ENCODE data around the gene CSNK2A2.
A peak's percentile ranks its signal among the peaks of the same experiment; 100 is the strongest.

The CSNK2A2 gene

DNA sequence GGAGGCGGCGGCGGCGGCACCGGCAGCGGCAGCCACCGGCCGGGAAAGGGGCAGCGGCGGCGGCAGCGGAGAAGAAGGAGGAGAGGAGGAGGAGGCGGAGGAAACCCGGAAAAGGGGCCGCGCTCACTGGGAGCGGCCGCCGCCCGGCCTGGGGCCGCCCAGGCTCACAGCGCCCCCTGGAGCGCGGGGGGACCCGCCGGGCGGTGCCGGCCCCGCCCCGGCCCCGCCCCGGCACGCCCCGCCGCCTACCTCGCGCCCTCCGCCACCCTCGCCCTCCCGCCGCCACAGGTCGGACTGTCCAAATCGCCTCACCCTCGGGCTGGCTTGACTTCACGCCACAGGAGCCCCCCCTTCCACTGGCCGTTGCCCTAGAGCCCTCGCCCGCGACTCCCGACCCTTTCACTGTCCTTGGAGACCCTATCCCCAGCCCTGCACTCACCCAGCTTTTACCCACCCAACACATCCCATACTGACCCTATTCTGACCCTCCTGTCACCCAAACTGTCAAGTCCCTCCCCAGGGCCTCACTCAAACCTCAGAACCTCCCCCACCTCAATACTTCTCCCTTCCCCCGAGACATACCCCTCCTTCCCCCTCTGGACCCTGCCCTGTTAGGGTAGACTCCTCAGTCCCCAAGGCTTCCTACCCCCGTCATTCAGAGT is at the start of gene CSNK2A2:
Gene CSNK2A2 (minus strand): TSS at position 85 of the 662 bp plus-strand sequence. CDS start 370 bp downstream, outside the sequence.
- peak; percentile 80 for DNase-seq

DNA sequence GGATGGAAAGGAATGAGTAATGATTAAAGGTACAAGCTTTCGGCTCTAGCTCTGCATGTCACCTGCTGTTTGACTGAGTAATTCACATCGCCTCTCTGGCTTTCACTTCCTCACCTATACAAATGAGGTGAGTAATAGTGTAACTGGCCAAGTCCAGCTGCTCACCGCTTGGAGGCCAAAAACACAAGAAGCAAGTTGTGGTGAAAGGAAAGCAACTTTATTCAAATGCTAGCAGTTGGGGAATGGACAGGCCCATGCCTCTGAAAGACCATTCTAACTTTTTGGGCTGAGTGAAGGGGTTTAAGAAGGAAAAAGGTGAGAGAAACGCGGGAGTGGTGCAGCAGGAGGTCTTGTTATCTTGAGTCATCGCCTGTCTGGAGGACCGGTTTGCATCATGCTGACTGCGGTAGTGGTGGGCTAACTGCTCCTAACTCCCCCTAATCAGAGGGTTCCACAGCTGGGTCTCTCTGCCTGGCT is 45.7 kb upstream of the CSNK2A2 start:
- DNase-seq = no peak

DNA sequence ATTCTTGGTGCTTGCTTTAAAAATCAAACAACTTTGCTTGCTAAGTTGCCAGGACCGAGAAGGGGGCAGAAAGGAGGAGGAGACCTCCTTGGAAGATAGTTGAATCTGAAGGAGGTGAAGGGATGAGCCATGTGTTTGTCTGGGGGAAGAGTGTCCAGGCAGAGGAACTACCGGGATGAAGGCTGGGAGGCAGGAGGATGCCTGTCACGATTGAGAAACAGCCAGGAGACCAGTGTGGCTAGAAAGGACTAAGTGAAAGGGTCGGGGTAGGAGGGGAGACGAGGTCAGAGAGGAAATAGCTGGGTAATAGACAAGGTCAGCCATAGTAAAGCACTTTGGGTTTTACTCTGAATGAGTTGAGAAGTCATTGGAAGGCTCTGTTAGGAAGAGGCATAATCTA is 38.9 kb upstream of the CSNK2A2 start:
- DNase-seq = no peak

DNA sequence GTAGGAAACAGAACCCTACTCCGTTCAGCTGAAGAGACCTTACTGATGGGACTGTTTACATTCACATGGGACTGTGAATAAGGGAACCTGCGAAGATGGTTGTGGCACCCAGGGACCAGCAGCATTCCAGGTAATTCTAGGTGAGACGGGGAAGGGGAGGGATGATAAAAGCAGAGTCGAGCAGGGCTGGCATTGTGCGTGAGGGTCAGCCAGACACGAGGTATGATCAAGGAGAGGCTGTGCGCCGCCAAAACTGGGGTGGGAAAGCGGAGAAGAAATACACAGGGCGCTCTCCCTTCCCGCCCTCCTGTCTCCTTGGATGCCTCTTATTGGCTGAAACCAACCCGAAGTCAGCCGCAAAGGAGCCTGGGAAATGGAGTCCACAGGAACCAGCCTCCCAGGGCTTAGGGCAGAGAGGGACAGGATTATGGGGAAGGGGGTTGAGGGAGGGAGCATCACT is 38.4 kb upstream of the CSNK2A2 start:
- DNase-seq = peak; percentile 67

DNA sequence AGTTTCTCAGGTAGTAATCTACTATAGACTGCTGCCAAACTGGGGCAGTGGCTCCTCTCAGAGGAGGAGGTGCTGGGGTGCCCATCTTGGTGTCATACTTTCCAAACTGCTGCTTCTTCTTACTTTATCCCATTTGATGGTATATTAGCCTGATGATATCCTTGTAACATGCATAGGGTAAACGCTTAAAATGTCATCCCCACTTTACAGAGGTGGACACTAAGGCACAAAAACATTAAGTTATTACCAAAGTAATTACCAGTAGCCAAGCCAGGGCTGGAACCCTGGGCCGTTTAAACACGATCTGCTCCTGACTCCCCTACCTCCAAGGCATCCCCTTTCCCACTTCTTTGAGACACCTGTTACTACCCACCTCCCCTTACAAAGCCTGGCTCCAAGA is 37.8 kb upstream of the CSNK2A2 start:
- DNase-seq = no peak

DNA sequence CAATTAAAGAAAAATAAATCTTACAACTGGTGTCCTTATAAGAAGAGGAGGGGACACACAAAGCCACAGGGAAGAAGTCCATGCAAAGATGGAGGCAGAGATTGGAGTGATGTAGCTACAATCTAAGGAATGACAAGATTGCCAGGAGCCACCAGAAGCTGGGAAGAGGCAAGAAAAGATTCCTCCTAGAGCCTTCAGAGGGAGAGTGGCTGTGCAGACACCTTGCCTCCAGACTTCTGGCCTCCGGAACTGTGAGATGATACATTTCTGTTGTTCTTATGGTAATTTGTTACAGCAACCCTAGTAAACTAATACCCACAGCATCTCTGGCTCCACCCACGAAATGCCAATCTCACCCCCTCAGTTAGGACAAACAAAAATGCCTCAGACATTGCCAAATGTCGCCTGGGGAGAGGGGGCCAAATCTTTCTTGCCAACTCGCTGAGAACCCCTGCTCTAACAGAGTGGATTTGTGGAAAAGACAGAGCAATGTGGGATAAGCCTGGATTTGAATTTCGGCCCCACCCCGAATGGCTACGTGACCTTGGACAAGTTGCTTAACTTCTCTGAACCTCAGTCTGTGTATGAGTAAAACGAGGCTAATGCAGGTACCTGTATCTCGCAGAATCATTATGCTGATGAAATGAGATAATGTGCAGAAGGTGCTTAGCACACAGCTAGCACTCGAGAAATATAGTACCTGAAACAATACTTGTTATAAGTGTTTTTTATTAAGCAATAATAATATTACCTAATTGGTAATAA is 37.1 kb upstream of the CSNK2A2 start:
- no peak for DNase-seq

DNA sequence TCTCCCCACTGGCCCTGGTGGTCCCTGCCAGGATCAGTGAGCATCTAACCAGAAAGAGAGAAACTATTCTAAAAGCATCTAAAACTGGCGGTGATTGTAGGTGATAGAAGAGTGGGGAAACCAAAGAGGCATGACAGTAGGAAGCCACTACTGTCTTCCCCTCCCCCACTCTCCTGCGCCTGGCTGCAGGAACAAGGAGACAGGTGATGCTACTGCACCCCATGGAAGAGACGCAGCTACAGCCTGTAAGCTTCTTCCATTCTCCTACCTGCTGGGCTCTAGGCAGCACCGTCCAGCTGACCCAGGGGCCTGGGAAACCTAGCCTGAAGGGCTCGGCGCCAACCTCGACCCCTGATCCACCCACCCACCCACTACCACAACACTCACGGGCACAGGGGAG is 32.4 kb upstream of the CSNK2A2 start:
- no peak for DNase-seq

DNA sequence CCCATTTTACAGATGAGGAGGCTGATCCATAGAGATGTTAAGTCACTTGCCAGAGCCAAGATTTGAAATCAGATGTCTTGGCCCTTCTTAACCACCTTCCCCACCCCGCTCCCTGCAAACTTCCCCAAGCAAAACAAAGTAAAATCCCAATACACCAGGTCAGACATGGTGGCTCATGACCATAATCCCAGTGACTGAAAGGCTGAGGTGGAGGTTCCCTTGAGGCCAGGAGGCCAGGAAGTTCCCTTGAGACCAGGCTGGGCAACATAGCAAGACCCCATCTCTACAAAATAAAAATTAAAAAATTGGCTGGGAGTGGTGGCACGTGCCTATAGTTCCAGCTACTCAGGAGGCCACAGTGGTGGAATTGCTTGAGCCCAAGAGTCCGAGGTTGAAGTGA is 28.9 kb upstream of the CSNK2A2 start:
- no peak for DNase-seq

DNA sequence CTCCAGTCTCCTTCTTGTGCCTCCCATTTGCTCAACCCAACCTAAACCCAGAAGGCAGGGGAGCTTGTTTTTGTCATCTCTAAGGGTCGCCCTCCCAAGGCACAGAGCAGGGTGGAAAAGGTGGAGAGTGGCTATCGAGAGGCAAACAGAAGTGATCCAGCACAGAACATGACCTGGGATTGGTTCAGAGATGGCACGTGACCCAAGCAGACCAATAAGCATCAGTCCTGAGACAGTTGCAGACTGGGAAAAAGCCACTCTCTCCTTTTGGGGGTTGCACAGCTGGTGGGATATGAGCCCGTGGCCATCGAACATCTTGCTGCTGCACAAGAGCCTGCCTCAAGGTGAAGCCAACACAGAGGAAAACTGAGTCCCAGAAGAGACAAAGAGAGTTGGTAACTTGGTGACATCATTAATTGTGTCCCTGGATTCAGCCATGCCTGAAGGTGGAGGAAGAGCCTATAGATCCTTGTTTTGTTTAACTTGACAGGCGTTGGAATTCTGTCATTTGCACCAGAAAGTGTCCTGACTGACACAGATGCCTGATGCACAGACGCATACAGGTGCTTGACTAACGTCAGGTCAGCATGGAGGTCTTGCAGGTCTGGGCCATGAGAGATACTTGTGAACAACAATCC is 28.2 kb upstream of the CSNK2A2 start:
- DNase-seq = no peak

DNA sequence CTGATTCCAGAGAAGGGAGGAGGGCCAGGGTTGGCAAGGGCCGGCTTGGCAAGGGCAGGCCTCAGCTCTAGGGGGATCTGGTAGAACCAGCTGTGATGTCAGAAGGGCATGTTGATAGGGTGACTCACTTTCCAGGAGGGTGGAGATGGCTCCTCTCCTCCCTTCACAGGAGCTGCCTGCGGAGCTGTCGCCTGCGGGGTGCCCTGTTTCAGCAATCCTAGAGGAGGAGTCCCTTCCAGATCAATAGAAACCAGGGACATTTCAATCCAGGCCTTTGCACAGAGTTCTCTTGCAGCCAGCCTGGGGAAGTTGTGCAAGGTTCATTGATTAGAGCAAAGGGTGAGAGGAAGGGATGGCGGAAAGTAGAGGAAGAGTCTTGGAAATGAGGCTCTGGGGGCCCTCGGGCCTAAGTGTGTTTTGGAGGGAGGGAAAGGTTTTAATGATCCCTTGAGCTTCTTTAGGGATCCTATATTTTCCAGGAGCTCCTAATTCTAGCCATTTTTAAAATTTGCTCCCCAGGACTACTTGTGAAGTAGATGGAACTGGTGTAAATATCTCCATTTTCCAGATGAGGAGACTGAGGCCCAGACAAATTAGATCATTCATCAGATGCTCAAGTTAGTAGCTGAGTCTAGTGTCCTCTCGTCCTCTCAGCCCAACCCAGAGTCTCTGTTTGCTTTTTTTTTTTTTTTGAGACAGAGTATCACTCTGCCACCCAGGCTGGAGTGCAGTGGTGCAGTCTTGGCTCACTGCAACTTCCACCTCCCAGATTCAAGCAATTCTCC is 24.8 kb upstream of the CSNK2A2 start:
- DNase-seq = no peak

DNA sequence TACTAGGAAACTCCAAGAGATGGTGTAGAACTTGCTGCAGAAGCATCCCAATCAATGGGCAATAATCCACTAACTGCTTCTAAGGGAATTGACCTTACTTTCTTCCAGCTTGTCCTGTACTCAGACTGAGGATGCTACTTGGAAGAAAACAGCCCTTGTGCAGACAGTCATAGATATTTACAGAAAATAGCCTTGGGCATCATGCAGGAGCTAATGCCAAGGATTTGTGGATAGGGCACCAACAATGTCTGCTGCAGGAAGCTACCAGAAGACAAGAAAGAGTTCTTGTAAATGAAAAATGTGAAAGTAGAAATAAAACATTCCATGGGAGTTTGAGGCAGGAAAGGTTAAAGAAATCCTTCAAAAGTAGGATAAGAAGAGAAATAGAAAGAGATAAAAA is 21.5 kb upstream of the CSNK2A2 start:
- no peak for DNase-seq

DNA sequence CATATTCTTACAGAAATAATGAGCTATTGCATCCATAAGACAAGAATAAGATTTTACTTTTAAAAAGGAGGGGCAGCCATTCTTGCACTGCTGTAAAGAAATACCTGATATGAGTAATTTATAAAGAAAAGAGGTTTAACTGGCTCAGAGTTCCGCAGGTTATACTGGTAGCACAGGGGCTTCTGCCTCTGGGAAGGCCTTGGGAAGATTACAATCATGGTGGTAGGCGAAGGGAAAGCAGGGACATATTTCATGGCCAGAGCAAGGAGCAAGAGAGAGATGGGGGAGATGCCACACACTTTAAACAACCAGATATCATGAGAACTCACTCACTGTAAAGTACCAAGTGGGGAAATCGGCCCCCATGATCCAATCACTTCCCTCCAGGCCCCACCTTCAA is 20.9 kb upstream of the CSNK2A2 start:
- DNase-seq = no peak

DNA sequence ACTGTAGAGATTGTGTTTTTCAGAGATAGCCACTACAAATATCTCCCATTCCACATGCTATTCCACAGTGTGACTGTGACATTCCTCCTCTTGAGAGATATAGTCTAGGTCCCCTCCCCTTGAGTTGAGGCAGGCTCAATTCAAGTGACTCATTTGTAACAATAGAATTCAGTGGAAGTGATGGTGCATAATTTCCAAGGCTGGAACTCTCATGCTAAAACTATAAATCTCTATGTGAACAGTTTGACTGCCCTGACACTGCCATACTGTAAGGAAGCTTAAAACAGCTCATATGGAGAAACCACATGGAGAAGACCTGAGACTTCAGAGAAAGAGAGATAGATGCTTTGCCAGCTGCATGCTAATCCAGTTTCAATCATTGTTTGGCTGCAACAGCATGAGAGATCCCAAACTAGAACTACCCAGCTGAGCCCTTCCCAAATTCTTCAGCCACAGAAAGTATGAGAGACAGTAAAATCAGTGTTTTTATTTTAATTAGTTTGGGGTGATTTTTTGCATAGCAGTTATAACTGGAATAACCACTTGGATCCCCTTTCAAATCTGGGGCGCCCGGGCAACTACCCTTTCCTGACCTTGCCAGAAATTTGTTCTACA is 19.5 kb upstream of the CSNK2A2 start:
- DNase-seq = no peak

DNA sequence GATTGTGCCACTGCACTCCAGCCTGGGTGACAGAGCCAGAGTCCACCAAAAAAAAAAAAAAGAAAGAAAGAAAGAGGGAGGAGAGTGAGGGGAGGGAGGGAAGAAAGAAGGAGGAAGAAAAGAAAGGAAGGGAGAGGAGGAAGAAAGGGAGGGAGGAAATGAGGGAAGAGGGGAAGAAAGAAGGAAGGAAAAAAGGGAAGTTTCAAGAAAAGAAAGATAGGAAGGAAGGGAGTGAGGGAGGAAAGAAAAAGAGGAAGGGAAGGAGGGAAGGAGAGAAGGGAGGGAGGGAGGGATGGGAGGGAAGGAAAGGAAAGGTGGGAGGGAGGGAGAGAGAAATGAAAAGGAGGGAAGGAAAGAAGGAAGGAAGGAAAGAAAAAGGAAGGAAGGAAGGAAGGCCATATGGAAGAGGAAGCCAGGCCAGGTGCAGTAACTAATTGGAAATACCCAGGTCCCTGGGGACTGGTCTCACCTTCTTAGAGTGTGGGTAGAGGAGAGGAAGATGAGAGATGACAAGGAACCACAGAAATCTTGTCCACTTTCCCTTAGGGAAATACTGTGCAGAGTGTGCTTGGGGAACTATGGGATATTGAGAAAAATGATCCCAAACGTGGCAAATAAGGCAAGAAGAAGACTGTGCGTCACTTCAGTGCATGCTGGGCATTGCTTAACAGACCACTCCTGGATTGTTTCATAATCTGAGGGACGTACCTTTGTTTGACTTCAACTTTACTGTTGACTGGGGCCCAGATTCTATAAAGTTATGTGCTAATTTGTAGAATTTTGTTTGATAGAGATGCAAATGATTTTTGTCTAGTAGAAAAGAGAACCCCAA is 15.1 kb upstream of the CSNK2A2 start:
- DNase-seq = no peak

DNA sequence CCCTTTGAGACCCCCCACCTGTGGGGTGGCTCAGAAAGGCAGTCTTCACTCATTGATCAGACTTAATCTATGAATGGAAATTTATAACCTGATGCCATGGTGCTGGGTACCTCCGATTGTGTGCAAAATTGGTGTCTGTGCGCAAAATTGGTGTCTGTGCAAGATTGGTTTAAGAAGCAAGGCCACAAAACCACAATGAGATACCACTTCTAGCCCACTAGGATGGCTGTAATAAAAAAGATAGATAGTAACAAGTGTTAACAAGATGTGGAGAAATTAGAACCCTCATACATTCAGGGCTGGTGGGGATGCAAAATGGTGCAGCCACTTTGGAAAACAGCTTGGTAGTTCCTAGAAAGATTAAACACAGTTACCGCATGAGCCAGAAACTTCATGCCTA is 13.9 kb upstream of the CSNK2A2 start:
- DNase-seq = no peak

DNA sequence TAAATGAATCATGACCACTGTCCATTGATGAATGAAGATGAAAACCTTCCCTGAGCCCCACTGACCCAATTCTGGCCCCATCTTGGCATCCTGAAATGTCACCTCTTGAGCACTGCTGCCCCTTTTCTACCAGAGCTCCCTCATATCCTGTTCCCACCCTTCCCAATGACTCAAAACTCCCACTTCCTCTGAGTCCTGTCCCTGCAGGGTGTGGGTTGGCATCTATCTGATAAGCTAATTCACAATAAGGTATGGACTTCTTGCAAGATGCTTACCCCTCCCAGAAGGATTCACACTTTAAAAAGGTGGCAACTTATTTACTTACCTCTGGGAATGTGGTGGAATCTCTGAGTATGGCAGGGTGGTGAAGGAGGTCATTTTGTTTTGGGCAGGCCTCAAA is 13.3 kb upstream of the CSNK2A2 start:
- no peak for DNase-seq

DNA sequence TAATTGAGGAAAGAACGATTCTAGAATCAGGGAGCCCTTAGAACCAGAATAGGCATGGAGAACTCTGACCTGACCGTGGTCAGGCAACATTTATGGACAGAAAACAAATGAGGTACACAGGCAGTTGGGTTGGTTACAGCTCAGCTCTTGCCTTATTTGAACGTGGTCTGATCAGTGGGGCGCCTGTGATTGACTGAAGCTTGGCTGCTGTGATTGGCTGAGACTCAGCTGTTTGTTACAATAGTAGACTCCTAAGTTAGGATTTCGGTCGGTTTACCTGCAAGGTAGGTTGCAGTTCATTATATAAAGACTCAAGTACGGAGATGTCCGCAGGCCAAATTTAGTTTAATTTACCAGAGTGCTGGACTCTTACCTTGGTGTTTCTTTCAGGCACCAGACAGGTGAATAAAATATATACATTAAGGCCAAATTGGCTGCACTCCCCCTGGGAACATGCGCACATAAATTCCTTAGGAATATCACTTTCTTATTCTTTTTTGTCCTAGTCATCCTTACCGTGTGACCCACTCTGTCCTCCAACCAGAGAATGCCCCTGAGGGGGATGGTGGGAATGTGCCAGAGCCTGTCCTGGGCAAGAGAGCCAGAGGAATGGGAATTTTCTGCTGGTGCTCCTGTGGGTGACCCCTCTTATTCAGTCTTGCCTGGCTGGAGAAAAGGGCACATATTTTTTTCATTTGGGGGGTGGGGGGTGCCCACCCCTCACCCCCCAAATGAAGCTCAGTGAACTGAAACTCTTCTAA is 7.5 kb upstream of the CSNK2A2 start:
- DNase-seq = no peak

DNA sequence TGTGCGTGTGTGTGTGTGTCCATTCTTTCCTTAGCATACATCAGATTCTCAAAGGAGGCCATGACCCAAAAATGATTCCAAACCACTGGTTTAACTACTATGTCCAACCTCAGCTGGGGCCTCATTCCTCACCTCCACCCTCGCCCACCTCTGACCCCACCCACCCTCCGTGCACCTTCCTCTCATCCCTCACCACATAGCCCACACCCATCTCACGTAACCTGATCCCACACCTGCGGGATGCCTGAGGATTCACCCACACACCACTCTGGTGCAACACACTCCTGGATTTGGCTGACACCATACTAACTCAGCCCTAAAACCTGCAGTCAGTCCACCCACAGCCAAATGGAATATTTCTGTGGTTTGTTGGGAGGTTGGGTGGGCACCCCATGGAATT is 3.3 kb upstream of the CSNK2A2 start:
- DNase-seq = no peak

DNA sequence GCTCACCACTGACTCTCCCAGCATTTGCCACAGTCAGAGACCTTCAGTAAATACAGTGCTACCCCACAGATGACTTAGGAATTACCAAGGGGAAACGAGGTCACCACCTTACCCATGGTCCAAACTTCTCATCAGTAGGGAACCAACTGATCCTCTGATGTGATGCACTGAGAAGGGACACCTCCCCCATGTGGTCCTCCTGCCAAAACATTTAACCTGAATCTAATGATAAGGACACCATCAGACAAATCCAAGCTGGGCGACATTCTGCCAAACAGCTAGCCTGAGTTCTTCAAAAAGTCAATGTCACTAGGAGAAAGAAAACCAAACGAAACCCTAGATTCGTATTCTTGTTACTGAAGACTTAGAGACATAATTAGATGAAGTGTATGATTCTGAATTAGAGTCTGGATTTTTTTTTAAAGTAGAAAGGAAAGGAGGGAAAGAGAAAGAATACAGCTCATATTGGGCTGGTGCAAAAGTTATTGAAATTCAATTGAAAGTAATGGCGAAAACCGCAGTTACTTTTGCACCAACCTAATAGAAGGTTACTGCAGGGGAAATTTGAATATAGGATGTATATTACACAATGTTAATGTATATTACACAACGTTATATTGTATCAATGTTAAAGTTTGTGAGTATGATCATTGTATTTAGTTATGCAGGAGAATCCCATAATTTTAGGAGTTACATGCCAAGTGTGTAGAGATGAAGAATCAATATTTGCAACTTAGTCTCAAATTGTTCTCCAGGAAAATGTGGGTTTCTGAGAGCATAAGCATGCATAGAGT is 2.3 kb upstream of the CSNK2A2 start:
- DNase-seq = no peak

DNA sequence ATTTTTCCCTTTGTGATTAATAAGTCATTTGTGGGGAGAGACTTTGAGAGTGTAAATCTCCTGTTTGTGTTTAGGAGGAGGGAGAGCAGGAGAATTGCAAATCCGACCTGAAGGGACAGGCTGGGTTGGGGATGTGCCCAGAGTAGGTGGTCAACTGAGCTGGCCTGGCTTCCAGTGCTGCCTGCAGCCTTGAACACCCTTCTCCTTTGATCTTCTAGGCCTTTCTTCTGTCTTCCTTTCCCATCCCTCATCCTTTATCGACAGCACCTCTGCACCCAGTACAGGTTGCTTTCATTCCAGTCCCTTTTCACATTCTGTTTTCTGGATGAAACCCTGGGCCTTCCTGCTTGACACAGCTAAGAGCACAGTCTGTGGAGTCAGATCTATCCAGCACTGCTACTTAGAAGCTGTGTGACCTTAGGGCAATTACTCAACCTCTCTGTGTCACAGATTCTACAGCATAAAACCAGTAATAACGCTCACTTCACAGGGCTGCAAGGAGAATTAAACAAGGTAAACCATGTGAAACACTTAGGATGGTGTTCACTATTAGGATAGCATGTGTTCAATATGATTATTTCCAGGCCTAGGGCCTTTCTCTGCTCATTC is 1.0 kb upstream of the CSNK2A2 start:
- DNase-seq = no peak
